ENCODE data around the gene NECAB3.

- TF ChIP-seq CTCF (IDR thresholded peaks at IDR 0.05) (no peak), POLR2A (IDR thresholded peaks at IDR 0.05; ENCODE audit: low read depth) (no peak), EP300 (IDR thresholded peaks at IDR 0.05) (no peak), POLR2AphosphoS5 (IDR thresholded peaks at IDR 0.05) (no peak)
Measured at GRCh38 chr20:33647603-33648395, 26.4 kb downstream of the NECAB3 start.
